HG03521 (cell line): ENCODE results near the gene KHDRBS2.

Experiments used
- ATAC-seq: cut with Tn5 transposase; IDR thresholded peaks from one replicate; pipeline ENCODE4 v1.9.1; 2021; ENCODE audit warnings: mild to moderate bottlenecking, moderate library complexity; ENCODE audit not compliant: unreplicated experiment

KHDRBS2 gene

DNA sequence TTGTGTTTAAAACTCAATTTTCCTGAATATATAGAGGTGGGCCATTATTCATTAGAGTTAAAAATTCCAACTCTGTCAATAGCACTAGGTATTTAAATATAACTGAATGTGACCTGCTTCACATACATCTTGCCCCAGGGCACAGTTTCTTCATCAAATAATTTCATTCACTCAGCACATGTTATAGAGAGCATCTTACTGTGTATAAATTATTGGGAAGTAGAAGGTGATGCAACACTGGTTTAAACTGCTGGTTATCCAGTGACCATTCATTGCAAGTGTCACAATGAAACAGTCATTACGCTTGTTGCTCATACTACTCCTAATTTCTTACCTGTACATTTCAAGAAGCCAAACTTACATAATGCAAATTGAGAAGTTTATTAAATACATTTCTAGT is 93.4 kb downstream of the KHDRBS2 start:
- no peak for ATAC-seq

DNA sequence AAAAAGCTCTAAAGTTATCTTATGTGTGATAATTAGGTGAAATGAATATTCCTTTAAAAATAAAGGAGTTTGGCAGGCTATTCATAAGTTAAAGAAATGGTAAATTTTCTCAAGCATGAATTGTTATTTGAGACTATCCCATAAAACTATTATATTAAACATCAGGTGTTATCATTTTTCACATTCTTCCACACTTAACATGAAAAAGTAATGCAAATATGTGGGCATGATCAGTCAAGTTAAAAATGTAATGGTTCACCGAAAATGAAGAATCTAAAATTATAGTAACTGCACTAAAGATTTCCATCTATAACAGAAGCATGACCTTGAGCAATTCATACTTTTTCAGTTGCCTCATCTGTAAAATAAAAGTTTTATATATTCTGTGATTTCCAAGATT is 110.8 kb downstream of the KHDRBS2 start:
- ATAC-seq: no peak

DNA sequence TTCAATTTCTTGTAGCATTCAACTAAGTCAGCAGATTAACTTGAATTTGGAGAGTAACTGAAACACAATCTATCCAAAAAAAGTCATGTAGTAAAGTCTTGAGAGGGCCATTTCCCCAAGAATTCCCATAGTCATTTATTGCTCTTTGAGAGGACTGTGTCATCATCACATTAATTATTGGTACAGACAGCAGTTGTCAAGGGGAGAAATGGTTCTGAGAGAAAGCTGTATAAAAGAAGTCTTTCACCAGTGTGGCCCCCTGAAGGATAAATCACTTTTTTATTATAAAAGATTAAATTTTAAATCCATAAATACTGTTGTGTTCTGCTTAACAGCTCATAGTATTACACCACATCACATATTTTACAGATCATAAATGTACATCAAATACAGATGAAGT is 111.5 kb downstream of the KHDRBS2 start:
- no peak for ATAC-seq

DNA sequence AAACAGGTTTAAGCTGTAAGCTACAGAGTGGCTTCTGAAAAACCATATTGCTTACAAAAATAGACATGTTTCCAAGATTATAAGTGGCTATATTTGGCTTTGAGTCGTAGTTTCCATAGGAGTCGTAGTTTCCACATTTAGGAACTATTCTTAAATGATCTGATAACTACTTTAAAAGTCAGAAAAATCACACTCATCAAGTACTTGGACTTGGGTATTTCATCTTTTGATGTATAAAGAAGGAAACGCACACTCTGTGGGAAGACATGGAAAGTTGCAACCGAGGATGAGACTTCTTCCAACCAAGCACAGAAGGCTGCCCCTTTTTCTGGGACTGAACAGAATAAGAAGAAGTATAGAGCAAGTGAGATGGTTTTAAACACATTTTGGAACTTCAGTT is 118.3 kb downstream of the KHDRBS2 start:
- ATAC-seq: no peak

DNA sequence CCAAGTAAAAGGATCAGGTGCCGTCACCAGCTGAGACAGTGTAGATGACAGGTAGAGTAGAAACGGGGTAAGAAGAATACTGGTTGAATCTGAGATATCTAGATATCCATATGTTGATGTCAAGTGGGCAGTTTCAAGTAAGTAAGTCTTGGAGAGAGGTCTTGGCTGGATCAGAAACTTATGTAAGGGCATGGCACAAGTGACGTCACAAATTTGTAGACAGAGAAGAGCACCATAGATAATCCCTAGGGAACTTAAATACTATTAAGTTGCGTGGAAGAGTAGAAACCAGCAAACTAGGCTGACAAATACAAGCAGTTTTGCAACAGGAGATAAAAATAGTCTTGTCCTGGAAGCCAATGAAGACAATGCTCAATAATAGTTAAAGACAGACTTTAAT is 123.2 kb downstream of the KHDRBS2 start:
- ATAC-seq: no peak

DNA sequence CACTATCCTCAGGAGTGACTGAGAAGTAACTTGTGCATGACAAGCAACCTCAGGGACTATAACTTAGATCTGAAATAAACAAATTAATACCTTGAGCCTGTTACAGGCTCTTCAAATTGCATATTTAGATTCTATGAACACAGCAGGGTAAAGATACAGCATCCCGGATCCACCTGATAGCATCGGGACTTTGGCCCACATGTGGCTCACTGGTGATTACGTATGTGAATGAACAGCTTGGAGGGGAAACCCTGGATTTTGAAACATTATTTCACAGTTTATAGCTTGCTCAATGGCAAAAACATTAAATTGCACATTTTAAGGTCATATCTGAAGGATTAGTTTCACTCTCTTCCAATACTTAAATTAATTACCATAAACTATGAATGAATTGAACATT is 133.2 kb downstream of the KHDRBS2 start:
- no peak for ATAC-seq

DNA sequence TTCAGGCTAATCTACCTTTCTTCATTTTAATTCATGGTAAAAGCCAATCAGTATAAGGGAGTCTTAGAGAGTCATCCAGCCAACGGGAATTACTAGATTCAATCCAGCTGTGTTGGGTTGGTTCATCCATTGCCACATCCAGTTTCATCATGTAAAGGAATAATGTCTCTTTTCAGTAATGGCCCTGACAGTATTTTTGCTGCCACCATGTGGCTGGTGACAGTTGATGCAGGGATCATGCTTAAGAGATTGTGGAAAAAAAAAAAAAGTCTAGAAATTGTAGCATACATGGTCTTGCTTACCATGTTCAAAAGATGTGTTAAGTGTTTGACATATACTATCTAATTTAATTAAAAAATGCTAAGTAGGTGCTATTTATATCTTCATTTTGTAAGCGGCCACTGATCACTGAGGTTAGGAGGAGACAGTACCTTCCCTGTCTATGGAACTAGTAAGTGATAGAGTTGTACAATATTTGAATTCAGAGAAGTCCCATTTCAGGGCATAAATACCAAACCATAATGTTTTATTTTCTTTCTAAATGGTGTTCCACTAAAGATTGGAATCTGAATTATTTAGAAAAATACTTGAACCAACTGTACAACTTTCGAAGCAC is 135.9 kb downstream of the KHDRBS2 start:
- peak; percentile 58 for ATAC-seq

DNA sequence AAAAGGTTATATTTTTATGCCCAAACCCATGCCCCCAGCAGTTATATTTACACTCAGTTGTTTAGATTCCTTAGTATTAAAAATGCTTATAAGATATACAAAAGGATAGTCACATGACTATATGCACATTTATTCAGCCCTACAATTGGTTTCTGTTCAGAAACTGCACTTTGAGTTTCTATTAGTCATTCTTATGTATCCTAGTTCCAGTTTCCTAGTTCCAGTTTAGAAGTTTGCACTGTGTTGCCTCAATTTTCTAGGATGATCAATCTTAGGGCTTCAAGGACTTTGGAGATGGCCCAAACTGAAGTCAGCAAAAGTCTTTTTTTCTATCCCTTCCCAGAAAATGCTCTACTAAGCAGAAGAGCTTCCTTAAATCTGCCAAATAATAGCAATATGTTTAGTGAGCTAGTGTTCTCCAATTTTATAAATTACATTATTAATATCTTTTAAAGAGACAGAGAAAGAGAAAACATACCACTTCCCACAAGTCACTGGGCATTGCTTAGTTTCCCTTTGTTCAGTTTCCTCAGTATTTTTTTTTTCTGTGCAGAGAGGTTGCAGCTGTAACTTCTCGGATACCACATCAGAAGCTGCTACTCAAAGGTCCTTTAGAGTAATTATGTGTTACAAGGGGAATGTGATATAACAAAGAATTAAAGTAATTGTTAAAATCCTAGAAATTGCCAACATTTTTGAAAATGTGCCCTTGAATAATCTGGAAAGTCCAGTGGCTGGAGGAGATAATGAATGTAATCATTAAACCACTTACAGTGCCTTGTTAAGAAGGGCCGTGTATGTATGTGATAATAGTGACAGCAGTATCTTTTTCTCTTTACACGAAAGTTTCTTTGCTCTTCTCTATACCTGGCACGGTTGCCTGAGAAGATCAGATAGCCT is 138.8 kb downstream of the KHDRBS2 start:
- no peak for ATAC-seq

DNA sequence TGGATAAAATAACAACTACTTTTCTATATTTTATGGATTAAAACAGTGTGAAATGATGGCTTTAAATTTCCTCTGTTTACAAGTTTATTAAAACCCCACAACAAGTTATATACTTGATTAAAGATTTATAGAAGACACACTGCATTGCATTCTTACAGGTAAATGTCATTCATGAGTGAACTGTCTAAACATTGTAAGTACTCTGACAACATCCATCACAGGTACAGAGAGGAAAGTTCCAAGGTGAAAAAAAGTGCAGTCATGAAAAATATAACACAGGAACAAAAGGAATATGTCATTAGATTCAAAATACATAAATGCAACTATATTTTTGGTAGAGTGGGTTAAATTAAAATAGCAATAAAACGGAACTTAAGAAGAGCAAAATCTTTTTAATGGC is 156.9 kb downstream of the KHDRBS2 start:
- no peak for ATAC-seq

DNA sequence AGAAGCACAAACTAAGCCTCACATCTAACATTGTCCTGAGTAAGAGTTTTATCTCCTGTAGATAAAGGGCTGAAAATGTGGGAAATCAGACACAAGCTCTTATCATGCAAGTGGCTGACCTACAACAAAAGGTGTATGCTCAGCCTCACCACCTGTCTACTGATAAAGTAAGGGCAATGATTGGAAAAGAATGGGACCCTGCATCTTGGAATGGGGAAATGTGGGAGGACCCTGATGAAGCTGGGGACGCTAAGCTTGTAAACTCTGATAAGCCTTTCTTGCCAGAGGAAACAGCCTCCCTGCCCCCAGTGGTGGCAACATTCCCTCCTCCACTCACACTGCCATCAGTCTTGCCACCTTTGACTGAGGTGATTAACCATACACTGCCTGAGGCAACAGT is 166.6 kb downstream of the KHDRBS2 start:
- ATAC-seq: no peak

DNA sequence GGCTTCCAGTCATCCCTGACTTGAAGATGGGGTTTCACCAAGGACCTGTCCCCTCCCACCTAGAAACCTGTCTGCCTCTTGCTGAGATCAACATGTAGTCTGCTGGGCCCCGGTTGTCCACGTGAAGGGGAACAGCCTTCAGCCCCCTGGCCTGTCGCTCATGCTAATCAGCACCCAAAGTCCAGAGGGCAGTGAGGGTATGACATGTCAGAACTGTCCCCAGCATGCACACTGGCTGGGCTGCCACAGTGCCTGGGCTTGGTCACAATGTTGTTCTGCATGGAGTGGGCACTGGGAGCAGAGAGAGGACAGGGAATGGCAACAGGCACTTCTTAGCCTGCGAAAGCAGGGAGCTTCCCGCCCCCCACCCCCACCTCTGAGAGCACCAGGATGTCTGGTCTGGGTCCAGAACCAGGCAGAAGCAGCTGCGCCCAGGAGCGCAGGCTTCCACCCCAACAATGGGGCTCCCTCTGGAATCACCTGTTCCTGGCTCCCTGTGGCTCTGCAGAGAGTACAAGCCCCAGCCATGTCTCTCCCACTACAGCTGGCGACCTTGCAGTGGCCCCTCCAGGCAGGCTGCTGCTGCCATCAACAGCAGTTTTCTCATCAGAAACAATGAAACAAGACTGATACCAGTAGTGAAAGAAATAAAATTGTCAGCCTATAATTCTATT is 182.7 kb downstream of the KHDRBS2 start:
- no peak for ATAC-seq

DNA sequence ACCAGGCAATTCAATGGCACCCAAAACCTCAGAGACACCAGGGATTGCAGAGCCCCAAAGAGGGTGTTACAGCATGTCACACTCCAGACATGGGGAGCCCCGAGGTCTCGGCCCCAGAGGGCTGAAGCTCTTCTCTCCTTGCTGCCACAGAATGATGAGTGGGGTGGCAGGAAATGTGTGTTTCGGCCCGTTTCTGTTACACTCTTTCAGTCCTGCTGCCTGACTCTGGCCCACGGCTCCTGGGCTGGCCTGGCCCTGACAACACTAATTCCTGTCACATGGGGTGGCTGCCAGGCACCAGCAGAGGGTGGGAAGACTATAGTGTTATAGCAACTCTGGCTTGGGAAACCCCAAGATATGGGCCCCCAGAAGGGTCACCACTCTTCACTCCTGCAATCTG is 183.6 kb downstream of the KHDRBS2 start:
- ATAC-seq: no peak

DNA sequence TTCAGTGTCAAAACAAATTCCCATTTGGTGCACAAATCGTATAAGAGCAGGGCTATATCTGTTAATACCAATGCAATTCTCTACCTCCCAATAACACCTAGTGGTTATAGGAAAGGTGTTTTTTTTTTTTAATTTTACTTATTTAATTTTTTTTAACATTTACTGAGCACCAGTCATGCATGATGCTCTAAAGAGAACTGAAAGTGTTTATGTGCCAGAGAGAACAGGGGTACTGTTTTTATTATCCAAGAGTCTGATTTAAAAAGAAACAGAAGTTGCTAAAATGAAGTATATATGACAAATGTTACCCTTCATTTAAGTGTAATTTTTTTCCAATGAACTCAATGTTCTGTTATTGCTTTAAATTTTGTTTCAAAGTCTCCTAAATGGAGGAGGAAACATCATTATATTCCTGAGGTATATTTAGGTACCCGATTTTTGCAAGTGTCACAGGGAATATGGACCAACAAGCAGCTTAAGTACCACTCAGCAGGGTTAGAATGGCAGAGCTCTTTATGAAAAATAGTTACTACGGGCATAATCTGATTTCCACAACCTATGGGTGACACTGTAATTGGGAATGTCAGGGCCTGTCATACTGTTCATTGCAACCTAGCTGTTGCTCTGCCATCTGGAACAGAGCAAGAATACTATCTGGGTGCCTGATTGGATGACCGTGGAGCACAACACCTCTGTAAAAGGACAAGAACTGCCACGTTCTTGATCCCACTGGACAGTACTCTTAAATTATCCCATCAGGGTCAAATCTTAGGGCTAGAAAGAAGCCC is 195.4 kb downstream of the KHDRBS2 start:
- ATAC-seq: no peak

DNA sequence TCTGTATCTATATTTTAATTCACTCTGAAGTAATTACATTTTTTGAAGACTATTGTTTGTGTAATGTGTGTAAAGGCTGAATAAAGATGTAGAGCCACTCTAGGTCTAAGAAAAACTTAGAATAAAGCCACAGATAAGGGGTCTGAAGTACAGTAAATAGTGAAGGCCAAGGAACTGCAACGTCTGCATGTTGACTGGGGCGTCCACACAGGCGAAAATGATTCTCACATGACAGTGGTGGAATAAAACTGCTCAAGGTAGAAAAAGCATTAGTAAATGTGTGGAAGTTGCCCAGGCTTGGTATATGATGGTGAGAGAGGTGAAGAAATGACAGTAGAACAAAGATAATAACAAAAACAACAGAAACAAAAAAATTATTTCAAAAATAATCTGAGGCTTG is 196.2 kb downstream of the KHDRBS2 start:
- ATAC-seq: no peak

DNA sequence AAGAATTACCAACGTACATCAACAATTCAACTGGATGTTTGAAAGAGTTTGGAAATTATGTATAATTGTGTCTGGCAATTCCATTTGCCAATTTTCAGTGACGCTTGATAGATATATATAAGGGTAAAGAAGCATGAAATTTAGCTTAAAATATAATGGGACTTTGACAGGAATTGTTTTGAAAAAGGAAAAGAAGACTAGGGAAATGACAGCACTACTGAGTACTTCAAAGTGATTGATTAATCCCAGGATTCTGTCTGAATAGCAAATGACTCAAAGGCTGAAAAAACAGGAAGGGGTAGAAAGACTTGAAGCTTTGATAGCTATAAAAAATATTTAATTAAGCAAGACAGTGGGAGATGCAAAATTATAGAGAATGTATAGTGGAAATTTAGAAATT is 200.0 kb downstream of the KHDRBS2 start:
- no peak for ATAC-seq

DNA sequence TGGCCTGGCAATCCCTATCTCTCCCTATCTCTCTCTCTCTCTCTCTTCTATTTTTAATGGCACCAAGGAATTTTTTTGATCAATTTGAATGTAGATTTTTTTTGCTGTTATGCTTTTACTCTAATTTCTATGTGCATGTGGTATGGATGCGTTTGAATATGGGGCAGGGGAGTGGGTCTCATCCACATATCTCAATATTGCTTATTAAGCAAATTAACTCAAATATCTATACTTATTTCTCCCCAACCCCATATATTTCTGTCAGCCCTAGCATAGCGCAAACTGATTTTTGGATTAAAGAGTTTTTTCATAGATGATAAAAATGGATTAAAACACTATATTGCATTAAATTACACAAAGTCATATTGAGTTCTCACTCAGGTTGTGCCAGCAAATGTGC is 210.2 kb downstream of the KHDRBS2 start:
- no peak for ATAC-seq

DNA sequence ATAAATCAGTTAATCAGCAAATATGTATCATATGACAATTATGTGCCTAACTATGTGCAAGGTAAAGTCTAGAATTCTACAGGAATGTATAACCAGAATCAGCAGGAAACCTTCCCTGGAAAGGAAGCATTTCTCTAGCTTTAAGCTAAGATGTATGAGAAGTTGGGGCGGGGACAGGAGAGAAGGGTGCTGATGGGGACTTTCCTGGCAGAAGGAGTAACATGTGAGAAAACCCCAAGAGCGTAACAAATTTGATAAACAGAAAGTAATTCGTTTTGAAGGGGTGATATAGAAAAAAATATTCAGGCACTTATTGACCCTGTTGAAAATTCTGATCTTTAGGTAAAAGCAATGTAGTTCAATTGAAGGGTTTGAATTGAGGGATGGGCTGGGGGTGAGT is 226.1 kb downstream of the KHDRBS2 start:
- no peak for ATAC-seq

DNA sequence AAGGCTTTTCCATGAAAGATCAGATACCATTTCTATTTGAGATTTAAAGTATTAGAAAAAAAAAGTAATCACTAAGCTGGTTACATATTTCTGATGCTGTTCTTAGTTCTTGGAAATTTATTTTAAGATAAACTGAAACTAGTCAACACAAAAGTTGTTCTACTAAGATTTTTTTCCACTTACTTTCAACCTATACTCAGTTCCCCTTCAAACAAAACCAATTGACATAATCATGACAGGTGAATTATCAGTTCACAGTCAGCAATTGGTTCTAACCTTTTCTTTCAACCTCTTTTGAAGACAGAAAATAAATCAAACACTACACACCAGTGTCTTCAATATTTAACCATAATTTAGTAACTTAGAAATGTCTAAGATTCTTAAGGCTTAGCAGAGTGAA is 228.7 kb downstream of the KHDRBS2 start:
- no peak for ATAC-seq

DNA sequence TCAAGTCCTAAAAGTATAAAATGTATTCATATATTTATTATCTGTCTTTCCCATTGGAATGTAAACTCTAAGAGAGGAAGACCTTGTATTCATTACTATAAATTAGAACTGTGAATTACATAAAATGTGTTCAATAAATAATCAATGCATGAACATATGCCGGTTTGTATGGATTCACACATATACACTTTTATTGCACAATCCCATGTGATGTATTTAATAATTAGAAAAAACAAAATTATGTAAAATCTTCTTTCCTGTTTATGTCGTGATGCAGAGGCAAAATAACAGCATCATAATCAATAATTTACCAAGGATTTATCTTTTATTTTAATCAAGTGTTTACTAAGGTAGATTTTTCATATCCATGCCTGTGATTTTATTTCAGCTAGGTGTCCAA is 240.5 kb downstream of the KHDRBS2 start:
- no peak for ATAC-seq

DNA sequence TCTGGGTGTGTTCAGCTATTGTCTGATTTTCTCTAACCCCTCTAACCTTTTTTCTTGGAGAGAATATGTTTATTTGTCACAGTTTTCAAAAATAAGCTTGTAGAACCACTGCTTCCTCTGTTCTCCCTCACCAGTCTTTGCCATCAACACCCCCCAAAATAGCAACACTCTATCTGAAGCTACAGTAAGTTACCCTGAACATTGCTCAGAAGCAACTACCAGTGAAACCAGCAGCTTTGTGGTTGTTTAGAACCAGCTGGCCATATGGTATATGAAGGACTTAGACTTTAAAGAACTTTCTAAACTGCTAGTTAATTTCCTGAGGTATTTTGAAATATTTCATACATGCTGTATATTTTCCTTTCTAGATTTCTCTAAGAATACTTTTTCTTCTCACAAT is 242.9 kb downstream of the KHDRBS2 start:
- no peak for ATAC-seq

DNA sequence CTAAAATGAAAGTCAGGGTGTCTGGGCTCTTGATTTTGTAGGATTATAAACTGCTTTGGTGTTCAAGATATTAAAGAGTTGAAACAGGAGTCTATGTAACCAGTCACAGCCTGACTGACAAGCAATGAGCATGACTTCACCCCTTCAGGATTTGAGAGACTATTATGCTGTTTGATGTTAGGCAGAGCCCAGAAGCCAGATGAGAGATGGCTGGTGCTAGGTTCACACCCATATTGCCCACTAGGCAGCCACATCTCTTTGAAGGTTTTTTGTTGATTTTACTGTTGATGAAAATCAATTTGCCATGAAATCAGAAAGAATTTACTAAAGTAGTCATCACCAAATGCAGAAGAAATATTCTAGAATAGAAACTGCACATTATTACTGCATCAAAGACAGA is 243.6 kb downstream of the KHDRBS2 start:
- no peak for ATAC-seq
